Right lobe of liver (tissue), 6 donors: ENCODE data around the gene MS4A13. TPM values are rescaled to one million over a fixed set of nuclear protein-coding genes. Genes with fewer than 3 reads are reported as not detected.
A peak's percentile ranks its signal among the peaks of the same experiment; 100 is the strongest.

Experiments used
- ATAC-seq, 4 donors: fragments of 200-7000 bp; cut with Tn5 transposase; one replicate each; pipeline ENCODE4 v1.9.1; 2020; ENCODE audit warnings: mild to moderate bottlenecking in 4 of 4, moderate library complexity in 4 of 4
- DNase-seq, 3 donors: peaks; one replicate each; pipeline ENCODE4 v3.0.0-alpha.2; 2020
- H3K27ac ChIP-seq, 3 donors: fragments of 200-600 bp; one replicate each; pipeline ENCODE4 v1.8.0; 2022
- H3K27me3 ChIP-seq, 2 donors: fragments of 200-600 bp; one replicate each; pipeline ENCODE4 v1.8.0; 2022
- H3K36me3 ChIP-seq, 4 donors: fragments of 200-600 bp; sonication (generic) in 1 of 4; one replicate each; pipeline versions ENCODE4 v1.5.1 to v1.8.0; 2017 to 2022; ENCODE audit warnings: control low read depth in 1 of 4
- H3K4me1 ChIP-seq, 4 donors: fragments of 200-600 bp; sonication (generic) in 1 of 4; one replicate each; pipeline versions ENCODE4 v1.5.1 to v1.8.0; 2017 to 2022; ENCODE audit warnings: control low read depth in 1 of 4
- H3K4me3 ChIP-seq, 3 donors: fragments of 200-600 bp; one replicate each; pipeline ENCODE4 v1.8.0; 2022
- H3K9me3 ChIP-seq, 4 donors: fragments of 200-600 bp; sonication (generic) in 1 of 4; one replicate each; pipeline versions ENCODE4 v1.5.1 to v1.8.0; 2017 to 2022; ENCODE audit warnings: control low read depth in 1 of 4
- CTCF ChIP-seq, 4 donors: fragments of 200-600 bp in 3 of 4; fragments of 450-650 bp in 1 of 4; IDR thresholded peaks; one replicate each; pipeline versions ENCODE4 v1.5.1 to v1.8.0; 2016 to 2022; ENCODE audit warnings: antibody characterized with exemption in 4 of 4, mild to moderate bottlenecking in 2 of 4
- POLR2A ChIP-seq: fragments of 450-650 bp; IDR thresholded peaks from one replicate; pipeline ENCODE4 v1.6.1; 2017; ENCODE audit warnings: antibody characterized with exemption, mild to moderate bottlenecking
- WGBS: methylation state at CpG from one replicate; pipeline ENCODE4 v1.1.6; 2018; ENCODE audit warnings: low coverage, low lambda C conversion rate; ENCODE audit not compliant: insufficient coverage; ENCODE audit errors: missing lambda C conversion rate; 5-methylcytosine and 5-hydroxymethylcytosine counted together
- intact Hi-C, 2 donors: fragments of 100-400 bp; cut with DNase I; formaldehyde crosslinking; loops; one replicate each; pipeline versions ENCODE4 v1.11.2 to v1.14.1; 2022
- total RNA-seq, 6 experiments: library from RNA; depleted of rRNA in 2 of 6; stranded (reverse); fragments of >200 nt in 2 of 6; fragmentation: NEBNext Ultra II Directional in 3 of 6; extraction: Animal tissue kit (Norgen Biotek cat#: 25700) in 3 of 6; gene quantifications; one replicate each; pipeline versions ENCODE4 v1.1.0 to v1.2.4, GENCODE V29; 2016 to 2023
- donor health status: DM: no; HTN: yes; CAD: no.
- donor health status: DM: no; HTN: no; CAD: no.
- donor health status: DM: no; HTN: no; CAD: no.
- donor health status: DM: no; HTN: yes; CAD: no.
- donor health status: DM: no; HTN: yes; CAD: no.

The MS4A13 gene
- total RNA-seq, 6 experiments from 2014 or later = not detected

- H3K4me1 ChIP-seq = no peaks in the 10 kb centered on the region
- H3K27ac ChIP-seq = no peak overlapping the region
- no peaks in the 10 kb centered on the region for H3K36me3 ChIP-seq
- DNase-seq = no peak
- no peak for TF ChIP-seq POLR2A
- TF ChIP-seq CTCF (IDR thresholded peaks at IDR 0.05) = no peak
- WGBS = 25% methylated on average over 2 of the region's 2 CpGs
- no peaks in the 10 kb centered on the region for H3K9me3 ChIP-seq
- H3K27me3 ChIP-seq = no peaks in the 10 kb centered on the region
- intact Hi-C loops = no loop called here
- ATAC-seq = peak in 3 of 4 donors; percentile 34 to 61 (median 45)
- H3K4me3 ChIP-seq = no peak overlapping the region
These were observed 32.8 kb upstream of the MS4A13 start for GRCh38 chr11:60482361-60482760.

- no peaks in the 10 kb centered on the region for H3K36me3 ChIP-seq
- ATAC-seq (peak; percentile 44 to 82 (median 76)), DNase-seq (no peak)
- TF ChIP-seq POLR2A (no peak), CTCF (IDR thresholded peaks at IDR 0.05) (peak; percentile 14 to 49 (median 45))
- H3K27me3 ChIP-seq = no peaks in the 10 kb centered on the region
- no peaks in the 10 kb centered on the region for H3K4me1 ChIP-seq
- no peak overlapping the region for H3K4me3 ChIP-seq
- H3K9me3 ChIP-seq = no peaks in the 10 kb centered on the region
- H3K27ac ChIP-seq = no peak overlapping the region
- 53% methylated on average over 5 of the region's 5 CpGs for WGBS
- intact Hi-C loops = no loop called here
These were observed 29.2 kb upstream of the MS4A13 start for GRCh38 chr11:60485987-60486386.

- Histone ChIP-seq H3K36me3 (no peaks in the 10 kb centered on the region), H3K9me3 (no peaks in the 10 kb centered on the region), H3K27ac (no peak within 1 kb of the TSS), H3K27me3 (no peaks in the 10 kb centered on the region), H3K4me1 (no peaks in the 10 kb centered on the region), H3K4me3 (no peak within 1 kb of the TSS)
- intact Hi-C loops = no loop called here
- DNase-seq (no peak), ATAC-seq (no peak)
- 59% methylated on average over 4 of the region's 4 CpGs for WGBS
- TF ChIP-seq CTCF (IDR thresholded peaks at IDR 0.05) (no peak), POLR2A (no peak)
These were observed 22.6 kb upstream of the MS4A13 start, which contains the start of gene MS4A12 for GRCh38 chr11:60492488-60493009. MS4A12 (plus strand) TSS chr11:60492778; CDS start chr11:60497319, 4,541 bp downstream.

- Histone ChIP-seq H3K36me3 (no peaks in the 10 kb centered on the region), H3K4me1 (no peaks in the 10 kb centered on the region), H3K27me3 (no peaks in the 10 kb centered on the region), H3K27ac (no peak overlapping the region), H3K4me3 (no peak overlapping the region), H3K9me3 (no peaks in the 10 kb centered on the region)
- TF ChIP-seq CTCF (IDR thresholded peaks at IDR 0.05) (no peak), POLR2A (no peak)
- ATAC-seq = no peak
- intact Hi-C loops = no loop called here
- DNase-seq = no peak
- WGBS = 69% methylated on average over 2 of the region's 2 CpGs
These were observed 21.7 kb upstream of the MS4A13 start for GRCh38 chr11:60493454-60493853.

GRCh38 chr11:60498399-60498798 is 16.8 kb upstream of the MS4A13 start:
- ATAC-seq (no peak), DNase-seq (no peak)
- Histone ChIP-seq H3K9me3 (no peaks in the 10 kb centered on the region), H3K4me1 (no peaks in the 10 kb centered on the region), H3K4me3 (no peak overlapping the region), H3K27me3 (no peaks in the 10 kb centered on the region), H3K27ac (no peak overlapping the region), H3K36me3 (no peaks in the 10 kb centered on the region)
- TF ChIP-seq POLR2A (no peak), CTCF (IDR thresholded peaks at IDR 0.05) (no peak)
- WGBS = 57% methylated on average over 2 of the region's 2 CpGs
- intact Hi-C loops = no loop called here
